ENCODE measurements around the gene PTPRG. TPM values are rescaled to one million over a fixed set of nuclear protein-coding genes. Genes with fewer than 3 reads are reported as not detected.

The PTPRG gene
- total RNA-seq, 1 experiment from 2014 or later, result 0.74 TPM

- Histone ChIP-seq H3K27ac (ENCODE audit: low read length) (no peak overlapping the region), H3K36me3 (ENCODE audit: control insufficient read depth, insufficient read depth, low read length) (no peaks in the 10 kb centered on the region), H3K4me3 (ENCODE audit: low read depth in 2 of 2, low read length in 2 of 2) (no peak overlapping the region), H3K4me1 (ENCODE audit: control insufficient read depth, insufficient read depth, low read length) (no peaks in the 10 kb centered on the region), H3K27me3 (ENCODE audit: control insufficient read depth, insufficient read depth, low read length) (no peaks in the 10 kb centered on the region), H3K9me3 (ENCODE audit: control insufficient read depth, insufficient read depth, low read depth, low read length) (no peaks in the 10 kb centered on the region)
- intact Hi-C loops (cut with micrococcal nuclease; ENCODE audit: unreplicated experiment), result loop anchor here (10.0 kb wide), 1 partner anchor 315 kb away; no protein-coding TSS in a partner anchor
- ATAC-seq (no peak), DNase-seq (ENCODE audit: low read depth, low spot score) (no peak)
- no TSS peak for BruUV-seq (replicated peaks)
- ChIA-PET POLR2A (no interaction called here), CTCF (no interaction called here)
- TF ChIP-seq TCF7L2 (IDR thresholded peaks at IDR 0.05; ENCODE audit: low read depth, low read length) (no peak), CTCF (IDR thresholded peaks at IDR 0.05) (no peak), REST (IDR thresholded peaks at IDR 0.05; ENCODE audit: insufficient read depth in 1 of 2, low read depth in 2 of 2, low read length in 1 of 2) (no peak), SIN3A (IDR thresholded peaks at IDR 0.05; ENCODE audit: borderline replicate concordance, insufficient read depth, low read depth, low read length) (no peak), POLR2AphosphoS5 (IDR thresholded peaks at IDR 0.05; ENCODE audit: low read depth, low read length) (no peak)
- in situ Hi-C loops (cut with HindIII; ENCODE audit: low pct_unique_long_range_greater_than_20kb, low sequenced_read_pairs), result no loop called here
These were observed 308.0 kb downstream of the PTPRG start for GRCh38 chr3:61869371-61869770.

- ATAC-seq, result no peak
- H3K27me3 ChIP-seq (ENCODE audit: control insufficient read depth, insufficient read depth, low read length), result no peaks in the 10 kb centered on the region
- in situ Hi-C loops (cut with HindIII; ENCODE audit: low pct_unique_long_range_greater_than_20kb, low sequenced_read_pairs), result no loop called here
- ChIA-PET CTCF (no interaction called here), POLR2A (no interaction called here)
- no peaks in the 10 kb centered on the region for H3K9me3 ChIP-seq (ENCODE audit: control insufficient read depth, insufficient read depth, low read depth, low read length)
- no peak for DNase-seq (ENCODE audit: low read depth, low spot score)
- no peak overlapping the region for H3K4me3 ChIP-seq (ENCODE audit: low read depth in 2 of 2, low read length in 2 of 2)
- no TSS peak for BruUV-seq (replicated peaks)
- no peaks in the 10 kb centered on the region for H3K4me1 ChIP-seq (ENCODE audit: control insufficient read depth, insufficient read depth, low read length)
- TF ChIP-seq POLR2AphosphoS5 (IDR thresholded peaks at IDR 0.05; ENCODE audit: low read depth, low read length) (no peak), CTCF (IDR thresholded peaks at IDR 0.05) (no peak), TCF7L2 (IDR thresholded peaks at IDR 0.05; ENCODE audit: low read depth, low read length) (no peak), REST (IDR thresholded peaks at IDR 0.05; ENCODE audit: insufficient read depth in 1 of 2, low read depth in 2 of 2, low read length in 1 of 2) (no peak), SIN3A (IDR thresholded peaks at IDR 0.05; ENCODE audit: borderline replicate concordance, insufficient read depth, low read depth, low read length) (no peak)
- no peak overlapping the region for H3K27ac ChIP-seq (ENCODE audit: low read length)
- intact Hi-C loops (cut with micrococcal nuclease; ENCODE audit: unreplicated experiment), result no loop called here
- no peaks in the 10 kb centered on the region for H3K36me3 ChIP-seq (ENCODE audit: control insufficient read depth, insufficient read depth, low read length)
These were observed 310.3 kb downstream of the PTPRG start for GRCh38 chr3:61871644-61872043.

All from Panc1 (cell line).